ENCODE measurements around the gene PARD3B. TPM values are rescaled to one million over a fixed set of nuclear protein-coding genes. Genes with fewer than 3 reads are reported as not detected.

The PARD3B gene
- total and polyA plus RNA-seq, 2 of the 8 experiments (the other 6 are each of a cell fraction or from before 2014, with no cell fraction given) = 1.2 to 5.7 TPM

DNA sequence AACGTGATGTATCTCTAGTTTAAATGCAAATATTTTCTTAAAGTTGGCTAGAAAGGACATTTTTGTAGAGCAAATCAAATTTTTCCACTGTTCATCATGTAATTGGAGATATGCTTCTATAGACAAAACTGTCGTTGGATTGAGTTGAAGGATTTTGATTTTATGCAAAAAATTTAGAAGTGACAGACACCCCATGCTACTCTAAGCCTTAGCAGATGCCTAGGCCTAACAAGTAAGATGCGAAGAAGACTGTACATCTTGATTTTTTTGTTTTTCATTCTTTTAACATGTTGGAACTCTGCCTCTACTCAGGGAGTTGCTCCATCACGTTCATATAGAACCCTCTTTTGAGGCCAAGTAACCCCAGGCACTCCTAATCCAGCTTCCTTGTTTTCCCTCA lies 331.0 kb downstream of the PARD3B start:
- H3K4ac ChIP-seq (replicated peaks; ENCODE audit: insufficient read length, low read depth, low read length) = no peak overlapping the region
- no peak overlapping the region for H2BK12ac ChIP-seq (ENCODE audit: low read depth, low read length)
- no peaks in the 10 kb centered on the region for H3K4me1 ChIP-seq (replicated peaks in 1 of 4; ENCODE audit: control insufficient read depth in 3 of 4, insufficient read depth in 4 of 4, low read length in 3 of 4)
- no peaks in the 10 kb centered on the region for H3K36me3 ChIP-seq (ENCODE audit: control insufficient read depth in 2 of 4, insufficient read depth in 4 of 4, low read length in 3 of 4)
- no peak overlapping the region for H3K18ac ChIP-seq (ENCODE audit: extremely low read depth, low read length)
- no peak overlapping the region for H4K8ac ChIP-seq (ENCODE audit: extremely low read depth, insufficient read depth, low read length)
- H3K9me3 ChIP-seq (ENCODE audit: insufficient read depth in 2 of 2, low read depth in 1 of 2, low read length in 1 of 2) = no peaks in the 10 kb centered on the region
- no peak overlapping the region for H3K4me2 ChIP-seq (ENCODE audit: insufficient read depth in 1 of 2, low read depth in 2 of 2, low read length in 2 of 2)
- ChIA-PET POLR2A (ENCODE audit: partially characterized antibody) (no interaction called here), CTCF (ENCODE audit: partially characterized antibody) (interaction anchor here (0.9 to 1.1 kb wide), 2 partner anchors 20 to 78 kb away, joined by 3 to 4 read pairs; no protein-coding TSS in a partner anchor)
- H3K14ac ChIP-seq (ENCODE audit: insufficient read length) = no peak overlapping the region
- no peak overlapping the region for H2BK5ac ChIP-seq (ENCODE audit: low read depth, low read length)
- H2AFZ ChIP-seq (ENCODE audit: low read length) = no peak overlapping the region
- H2BK120ac ChIP-seq (replicated peaks; ENCODE audit: low read depth, low read length) = no peak overlapping the region
- no peak overlapping the region for H4K91ac ChIP-seq (replicated peaks; ENCODE audit: insufficient read length, low read length)
- H3K79me1 ChIP-seq (ENCODE audit: low read depth, low read length) = no peaks in the 10 kb centered on the region
- H2BK15ac ChIP-seq (ENCODE audit: low read length) = no peak overlapping the region
- TF ChIP-seq POLR2AphosphoS5 (IDR thresholded peaks at IDR 0.05; ENCODE audit: low read depth, low read length) (no peak), CTBP2 (IDR thresholded peaks at IDR 0.05; ENCODE audit: borderline replicate concordance, insufficient read depth, insufficient read length, low read length) (no peak), SAP30 (IDR thresholded peaks at IDR 0.05; ENCODE audit: insufficient read depth, insufficient replicate concordance, low read length) (no peak), BCL11A (IDR thresholded peaks at IDR 0.05; ENCODE audit: low read depth in 2 of 2, low read length in 2 of 2) (no peak), FOSL1 (IDR thresholded peaks at IDR 0.05; ENCODE audit: insufficient read depth, low read depth, low read length) (no peak), JUN (IDR thresholded peaks at IDR 0.05; ENCODE audit: low read depth, low read length) (no peak), RFX5 (IDR thresholded peaks at IDR 0.05; ENCODE audit: borderline replicate concordance, low read depth, low read length) (no peak), TAF7 (optimal IDR thresholded peaks at IDR 0.05; ENCODE audit: borderline replicate concordance, low read depth, low read length) (no peak), ATF2 (IDR thresholded peaks at IDR 0.05; ENCODE audit: low read length) (no peak), CBX5 (IDR thresholded peaks at IDR 0.05; ENCODE audit: low read depth, low read length) (no peak)
- no peak overlapping the region for H2BK20ac ChIP-seq (ENCODE audit: low read length)
- H3K79me2 ChIP-seq (ENCODE audit: control insufficient read depth in 1 of 2, insufficient read depth in 2 of 2, low read length in 2 of 2) = no peaks in the 10 kb centered on the region
- H3K23me2 ChIP-seq (ENCODE audit: low read depth, low read length) = no peaks in the 10 kb centered on the region
- H4K20me1 ChIP-seq (replicated peaks in 1 of 2; ENCODE audit: control insufficient read depth in 1 of 2, insufficient read depth in 2 of 2, low read length in 2 of 2) = no peaks in the 10 kb centered on the region
- FAIRE-seq (no peak), DNase-seq (ENCODE audit: low read depth in 1 of 2, low spot score in 2 of 2) (no peak)
- H2AK5ac ChIP-seq (ENCODE audit: low read depth, low read length) = no peak overlapping the region
- no peak overlapping the region for H3K27ac ChIP-seq (ENCODE audit: low read depth, low read length)
- H3K56ac ChIP-seq (replicated peaks; ENCODE audit: insufficient read length, low read depth, low read length) = no peak overlapping the region
- no peak overlapping the region for H3K23ac ChIP-seq (ENCODE audit: insufficient read length)
- no peak overlapping the region for H3K9ac ChIP-seq (replicated peaks in 1 of 4; ENCODE audit: extremely low read depth in 1 of 4, low read depth in 3 of 4, low read length in 3 of 4)
- H3K27me3 ChIP-seq (replicated peaks in 1 of 4; ENCODE audit: control insufficient read depth in 3 of 4, extremely low read depth in 1 of 4, insufficient read depth in 3 of 4, low read length in 3 of 4) = no peaks in the 10 kb centered on the region
- H3K4me3 ChIP-seq (ENCODE audit: extremely low read depth in 1 of 4, insufficient read depth in 2 of 4, low read depth in 3 of 4, low read length in 4 of 4) = no peak overlapping the region
- 91% methylated on average over 4 of the region's 4 CpGs; no CpG with 5 or more reads in 1 of the 2 experiments for WGBS, 2 experiments (ENCODE audit: extremely low coverage in 1 of 2, insufficient coverage in 1 of 2, insufficient read length in 1 of 2, insufficient replicate concordance in 2 of 2, low coverage in 1 of 2, low lambda C conversion rate in 2 of 2, missing lambda C conversion rate in 1 of 2)
- H4K5ac ChIP-seq (ENCODE audit: insufficient read length, low read depth, low read length) = no peak overlapping the region

Data from H1 (cell line).